ENCODE measurements around the gene FAM174A.
A peak's percentile ranks its signal among the peaks of the same experiment; 100 is the strongest.

Gene FAM174A

GRCh38 chr5:100535060-100536005 is at the start of gene FAM174A:
TSS of gene FAM174A (plus strand) at chr5:100535374. CDS start at chr5:100535531, 157 bp downstream.
- peak; percentile 98 for DNase-seq (ENCODE audit: low spot score)

- DNase-seq (ENCODE audit: low spot score), result no peak
Measured at GRCh38 chr5:100493996-100494395, 41.2 kb upstream of the FAM174A start.

GRCh38 chr5:100496296-100496695 is 38.9 kb upstream of the FAM174A start:
- DNase-seq (ENCODE audit: low spot score), result no peak

- no peak for DNase-seq (ENCODE audit: low spot score)
Measured at GRCh38 chr5:100502684-100503083, 32.5 kb upstream of the FAM174A start.

GRCh38 chr5:100505984-100506670 is 29.0 kb upstream of the FAM174A start:
- no peak for DNase-seq (ENCODE audit: low spot score)

- DNase-seq (ENCODE audit: low spot score), result no peak
Measured at GRCh38 chr5:100516285-100516684, 18.9 kb upstream of the FAM174A start.

- DNase-seq (ENCODE audit: low spot score), result no peak
Measured at GRCh38 chr5:100517301-100517974, 17.7 kb upstream of the FAM174A start.

GRCh38 chr5:100518377-100518776 is 16.8 kb upstream of the FAM174A start:
- DNase-seq (ENCODE audit: low spot score), result no peak

- DNase-seq (ENCODE audit: low spot score), result no peak
Measured at GRCh38 chr5:100519075-100519474, 16.1 kb upstream of the FAM174A start.

GRCh38 chr5:100520348-100520747 is 14.8 kb upstream of the FAM174A start:
- DNase-seq (ENCODE audit: low spot score), result no peak

GRCh38 chr5:100537946-100538345 is 2.8 kb downstream of the FAM174A start:
- DNase-seq (ENCODE audit: low spot score), result no peak

- no peak for DNase-seq (ENCODE audit: low spot score)
Measured at GRCh38 chr5:100539519-100539918, 4.3 kb downstream of the FAM174A start.

GRCh38 chr5:100542086-100542485 is 6.9 kb downstream of the FAM174A start:
- no peak for DNase-seq (ENCODE audit: low spot score)

GRCh38 chr5:100546001-100546400 is 10.8 kb downstream of the FAM174A start:
- DNase-seq (ENCODE audit: low spot score), result peak; percentile 13

GRCh38 chr5:100550531-100551051 is 15.4 kb downstream of the FAM174A start:
- DNase-seq (ENCODE audit: low spot score), result no peak

GRCh38 chr5:100551183-100551582 is 16.0 kb downstream of the FAM174A start:
- DNase-seq (ENCODE audit: low spot score), result no peak

- DNase-seq (ENCODE audit: low spot score), result no peak
Measured at GRCh38 chr5:100553209-100553608, 18.0 kb downstream of the FAM174A start.

GRCh38 chr5:100560860-100561259 is 25.7 kb downstream of the FAM174A start:
- DNase-seq (ENCODE audit: low spot score), result no peak

- DNase-seq (ENCODE audit: low spot score), result no peak
Measured at GRCh38 chr5:100562821-100563220, 27.6 kb downstream of the FAM174A start.

GRCh38 chr5:100566382-100567141 is 31.4 kb downstream of the FAM174A start:
- DNase-seq (ENCODE audit: low spot score), result no peak

- no peak for DNase-seq (ENCODE audit: low spot score)
Measured at GRCh38 chr5:100574716-100575115, 39.5 kb downstream of the FAM174A start.

GRCh38 chr5:100575815-100576214 is 40.6 kb downstream of the FAM174A start:
- DNase-seq (ENCODE audit: low spot score), result no peak
